ENCODE results near the gene CCDC24. TPM values are rescaled to one million over a fixed set of nuclear protein-coding genes. Genes with fewer than 3 reads are reported as not detected.

Gene CCDC24
- total and polyA plus RNA-seq, 2 of the 13 experiments (the other 11 are each of a cell fraction or from before 2014, with no cell fraction given), result 1.4 to 2.9 TPM

- no peak for TF ChIP-seq PRDM15 (CRISPR knock-in tag; IDR thresholded peaks at IDR 0.05)
- 0 out of 2 replicates have a peak, but pooled peaks have one; percentile 31 for TF ChIP-seq GTF3A (CRISPR knock-in tag; conservative IDR thresholded peaks at IDR 0.05)
- no peak for TF ChIP-seq NONO (IDR thresholded peaks at IDR 0.05)
- TF ChIP-seq NONO (CRISPR knock-in tag; conservative IDR thresholded peaks at IDR 0.05), result no peak
- TF ChIP-seq BRF2 (CRISPR knock-in tag; IDR thresholded peaks at IDR 0.05), result no peak
- TF ChIP-seq ZNF292 (CRISPR knock-in tag; IDR thresholded peaks at IDR 0.05; ENCODE audit: borderline replicate concordance, low read depth), result no peak
- no peak for TF ChIP-seq NFYC (CRISPR knock-in tag; IDR thresholded peaks at IDR 0.05)
- TF ChIP-seq NFYB (CRISPR knock-in tag; IDR thresholded peaks at IDR 0.05), result no peak
- no peak for TF ChIP-seq KDM5B (CRISPR knock-in tag; IDR thresholded peaks at IDR 0.05; ENCODE audit: borderline replicate concordance)
- no peak for TF ChIP-seq ZNF746 (CRISPR knock-in tag; IDR thresholded peaks at IDR 0.05)
- TF ChIP-seq MAX (IDR thresholded peaks at IDR 0.05), result peak; percentile 48; the same call in 1 of the 2 replicates
- TF ChIP-seq ZNF264 (CRISPR knock-in tag; IDR thresholded peaks at IDR 0.05), result no peak
- no peak for TF ChIP-seq YEATS4 (CRISPR knock-in tag; IDR thresholded peaks at IDR 0.05; ENCODE audit: borderline replicate concordance)
- no peak for TF ChIP-seq ZNF317 (CRISPR knock-in tag; IDR thresholded peaks at IDR 0.05)
- no peak for TF ChIP-seq ZNF879 (CRISPR knock-in tag; IDR thresholded peaks at IDR 0.05)
- TF ChIP-seq THAP9 (CRISPR knock-in tag; IDR thresholded peaks at IDR 0.05; ENCODE audit: borderline replicate concordance), result 0 out of 2 replicates have a peak, but pooled peaks have one; percentile 28
- no peak for TF ChIP-seq ZBTB14 (CRISPR knock-in tag; IDR thresholded peaks at IDR 0.05)
- TF ChIP-seq HIVEP1 (CRISPR knock-in tag; IDR thresholded peaks at IDR 0.05), result no peak
- TF ChIP-seq RELA (CRISPR knock-in tag; IDR thresholded peaks at IDR 0.05), result no peak
- no peak for TF ChIP-seq NRL (CRISPR knock-in tag; IDR thresholded peaks at IDR 0.05; ENCODE audit: borderline replicate concordance)
Observed at GRCh38 chr1:43980255-43981134, 10.9 kb upstream of the CCDC24 start (continued).

Data from HepG2 (cell line).